Limb (tissue), 2 donors: ENCODE measurements around the gene RHOH.

Experiments
- DNase-seq, 2 donors: peaks; one replicate each; pipeline ENCODE4 v3.0.0-alpha.2; 2016; ENCODE audit errors: extremely low spot score in 2 of 2

The RHOH gene

GRCh38 chr4:40233227-40233626, 36.4 kb downstream of the RHOH start:
- DNase-seq: no peak

GRCh38 chr4:40234519-40235039, 37.7 kb downstream of the RHOH start:
- no peak for DNase-seq

GRCh38 chr4:40238008-40238699, 41.3 kb downstream of the RHOH start:
- no peak for DNase-seq

GRCh38 chr4:40238700-40239548, 42.1 kb downstream of the RHOH start:
- no peak for DNase-seq

GRCh38 chr4:40240040-40240653, 43.3 kb downstream of the RHOH start:
- no peak for DNase-seq

- DNase-seq: no peak
Observed at GRCh38 chr4:40241026-40241425, 44.2 kb downstream of the RHOH start.

GRCh38 chr4:40241941-40242340, 45.1 kb downstream of the RHOH start:
- no peak for DNase-seq

GRCh38 chr4:40243386-40243948, 46.6 kb downstream of the RHOH start:
- no peak for DNase-seq

GRCh38 chr4:40244606-40245005, 47.8 kb downstream of the RHOH start:
- DNase-seq: no peak

- DNase-seq: no peak
Observed at GRCh38 chr4:40245550-40245949, 48.7 kb downstream of the RHOH start.

GRCh38 chr4:40246011-40246900, 49.4 kb downstream of the RHOH start:
- DNase-seq: no peak

GRCh38 chr4:40246938-40247337, 50.1 kb downstream of the RHOH start:
- DNase-seq: no peak

- no peak for DNase-seq
Observed at GRCh38 chr4:40247350-40247749, 50.5 kb downstream of the RHOH start.

GRCh38 chr4:40251366-40251765, 54.5 kb downstream of the RHOH start:
- no peak for DNase-seq

- no peak for DNase-seq
Observed at GRCh38 chr4:40253906-40254305, 57.1 kb downstream of the RHOH start.

GRCh38 chr4:40254608-40255392, 58.0 kb downstream of the RHOH start:
- no peak for DNase-seq

GRCh38 chr4:40255393-40256281, 58.8 kb downstream of the RHOH start:
- DNase-seq: peak in 1 of 2 donors; percentile 58

GRCh38 chr4:40256329-40256728, 59.5 kb downstream of the RHOH start:
- no peak for DNase-seq

GRCh38 chr4:40256817-40257216, 60.0 kb downstream of the RHOH start:
- no peak for DNase-seq
